GM21390 (cell line): ENCODE data around the gene MIA2.
"Not testable (repeated sequence)": the region's sequence is repeated elsewhere in the genome, so short reads cannot be mapped to it uniquely, and the experiment has no call there.

ENCODE experiments used
- ATAC-seq: cut with Tn5 transposase; IDR thresholded peaks from one replicate; pipeline ENCODE4 v1.9.1; 2021; ENCODE audit not compliant: unreplicated experiment

MIA2 gene

GRCh38 chr14:39233680-39234326 is at the start of gene MIA2:
Gene MIA2 (plus strand): TSS chr14:39233915. CDS start chr14:39234115, 200 bp downstream.
- no peak for ATAC-seq

GRCh38 chr14:39184628-39185255 is 49.0 kb upstream of the MIA2 start:
- no peak for ATAC-seq

DNA sequence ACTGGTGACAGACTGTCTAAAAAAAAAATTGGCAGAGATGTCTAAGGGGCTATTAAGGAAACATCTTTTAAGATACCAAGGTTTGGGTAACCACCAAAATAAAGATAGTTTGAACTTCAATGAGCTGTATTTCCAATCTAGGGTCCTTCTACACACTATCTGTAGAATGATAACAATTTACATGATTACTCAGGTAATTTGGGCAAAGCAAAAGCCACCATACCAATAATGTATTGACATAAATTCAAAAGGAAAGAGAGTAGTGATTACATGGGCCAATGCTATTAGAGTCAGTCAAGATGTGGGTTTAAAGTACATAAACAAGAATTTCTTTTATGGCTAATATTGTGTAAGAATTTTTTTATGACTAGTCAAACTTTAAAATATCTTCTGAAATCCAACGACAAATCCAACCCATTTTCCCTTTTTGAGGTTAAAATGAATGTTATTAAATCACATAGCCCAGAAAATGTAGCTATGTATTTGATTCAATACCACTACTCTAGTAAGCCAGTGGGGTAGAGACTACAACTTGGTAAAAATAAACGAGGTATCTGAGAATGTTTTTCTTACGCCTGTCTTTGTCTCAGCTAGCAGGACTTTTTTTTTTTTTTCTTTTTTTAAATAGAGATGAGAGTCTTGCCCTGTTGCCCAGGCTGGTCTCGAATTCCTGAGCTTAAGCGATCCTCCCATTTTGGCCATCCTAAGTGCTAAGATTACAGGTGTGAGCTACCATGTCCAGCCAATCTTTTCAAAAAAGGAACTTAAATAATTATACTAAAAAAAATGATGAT is 48.3 kb upstream of the MIA2 start:
- no peak for ATAC-seq

GRCh38 chr14:39186941-39187525 is 46.7 kb upstream of the MIA2 start:
- no peak for ATAC-seq

DNA sequence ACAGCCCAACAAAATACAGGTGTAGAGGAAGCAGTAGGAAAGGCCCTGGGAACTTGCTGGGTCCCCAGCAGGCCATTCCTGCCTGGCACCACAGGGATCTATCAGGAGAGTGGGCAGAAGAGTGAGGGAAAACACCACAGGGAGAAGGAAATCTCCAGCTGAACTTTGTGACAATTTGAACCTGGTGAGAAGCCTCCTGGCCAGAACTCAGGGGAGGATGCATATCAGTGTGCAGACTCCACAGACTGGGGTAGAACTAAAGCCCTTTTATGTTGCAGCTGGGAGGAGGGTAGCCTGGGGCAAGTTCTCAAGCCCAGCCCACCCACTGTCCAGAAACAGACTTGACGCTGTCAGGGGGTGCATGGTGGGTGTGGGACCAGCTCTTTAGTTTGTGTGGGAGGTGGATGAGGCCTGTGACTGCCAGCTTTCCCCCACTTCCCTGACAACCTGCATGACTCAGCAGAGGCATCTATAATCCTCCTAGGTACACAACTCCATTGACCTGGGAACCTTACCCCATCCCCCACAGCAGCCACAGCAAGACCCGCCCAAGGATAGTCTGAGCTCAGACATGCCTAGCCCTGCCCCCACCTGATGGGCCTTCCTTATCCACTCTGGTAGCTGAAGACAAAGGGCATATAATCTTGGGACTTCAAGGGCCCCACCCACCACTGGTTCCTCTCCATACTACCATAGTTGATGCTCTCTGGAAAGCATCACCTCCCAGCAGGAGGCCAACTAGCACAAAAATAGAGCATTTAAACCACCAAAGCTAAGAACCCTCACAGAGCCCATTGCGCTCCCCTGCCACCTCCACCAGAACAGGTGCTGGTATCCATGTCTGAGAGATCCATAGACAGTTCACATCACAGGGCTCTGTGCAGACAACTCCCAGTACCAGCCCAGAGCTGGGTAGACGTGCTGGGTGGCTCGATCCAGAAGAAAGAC is 29.8 kb upstream of the MIA2 start:
- no peak for ATAC-seq

DNA sequence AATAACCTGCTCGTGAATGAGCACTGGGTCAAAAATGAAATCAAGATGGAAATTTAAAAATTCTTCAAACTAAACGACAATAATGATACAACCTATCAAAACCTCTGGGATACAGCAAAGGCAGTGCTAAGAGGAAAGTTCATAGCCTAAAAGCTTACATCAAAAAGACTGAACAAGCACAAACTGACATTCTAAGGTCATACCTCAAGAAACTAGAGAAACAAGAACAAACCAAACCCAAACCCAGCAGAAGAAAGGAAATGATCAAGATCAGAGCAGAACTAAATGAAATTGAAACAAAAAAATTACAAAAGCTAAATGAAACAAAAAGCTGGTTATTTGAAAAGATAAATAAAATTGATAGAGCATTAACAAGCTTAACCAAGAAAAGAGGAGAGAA is 26.3 kb upstream of the MIA2 start:
- not testable (repeated sequence) for ATAC-seq

DNA sequence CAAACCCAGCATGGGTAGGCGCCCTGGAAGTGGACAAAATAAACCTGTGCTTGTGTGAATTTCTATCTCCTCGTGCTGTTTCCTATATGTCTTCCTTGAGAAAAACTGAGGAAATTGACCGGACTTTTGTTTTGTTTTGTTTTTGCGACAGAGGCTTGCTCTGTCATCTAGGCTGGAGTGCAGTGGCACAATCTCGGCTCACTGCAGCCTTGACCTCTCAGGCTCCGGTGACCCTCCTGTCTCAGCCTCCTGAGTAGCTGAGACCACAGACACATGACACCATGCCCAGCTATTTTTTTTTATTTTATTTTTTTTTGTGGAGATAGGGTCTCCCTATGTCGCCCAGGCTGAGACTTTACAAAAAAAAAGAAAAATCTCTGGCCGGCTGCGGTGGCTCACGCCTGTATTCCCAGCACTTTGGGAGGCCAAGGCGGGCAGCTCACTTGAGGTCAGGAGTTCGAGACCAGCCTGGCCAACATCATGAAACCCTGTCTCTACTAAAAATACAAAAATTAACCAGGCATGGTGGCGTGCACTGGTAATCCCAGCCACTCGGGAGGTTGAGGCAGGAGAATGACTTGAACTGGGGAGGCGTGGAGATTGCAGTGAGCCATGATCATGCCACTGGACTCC is 22.5 kb upstream of the MIA2 start:
- no peak for ATAC-seq

DNA sequence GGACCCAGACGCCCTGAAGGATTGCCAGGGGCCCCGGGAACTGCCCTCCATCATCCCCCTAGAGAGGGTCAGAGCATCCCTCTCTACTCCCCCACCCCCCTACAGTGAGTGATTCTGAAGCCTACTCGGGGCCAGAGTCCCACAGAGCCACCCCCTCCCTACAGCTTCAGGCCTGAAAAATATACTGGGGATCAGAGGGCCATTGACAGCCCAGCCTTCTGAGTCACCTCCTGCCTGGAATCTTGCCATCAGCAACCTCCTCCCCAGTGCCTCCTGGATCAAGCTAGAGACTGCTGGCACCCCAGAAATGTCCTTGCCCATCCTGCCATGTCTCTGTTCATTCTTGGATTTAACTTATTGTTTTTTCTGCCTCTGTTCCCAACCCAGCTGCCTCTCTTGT is 21.7 kb upstream of the MIA2 start:
- ATAC-seq: no peak

- ATAC-seq: no peak
Observed at GRCh38 chr14:39212693-39213092, 21.0 kb upstream of the MIA2 start.

DNA sequence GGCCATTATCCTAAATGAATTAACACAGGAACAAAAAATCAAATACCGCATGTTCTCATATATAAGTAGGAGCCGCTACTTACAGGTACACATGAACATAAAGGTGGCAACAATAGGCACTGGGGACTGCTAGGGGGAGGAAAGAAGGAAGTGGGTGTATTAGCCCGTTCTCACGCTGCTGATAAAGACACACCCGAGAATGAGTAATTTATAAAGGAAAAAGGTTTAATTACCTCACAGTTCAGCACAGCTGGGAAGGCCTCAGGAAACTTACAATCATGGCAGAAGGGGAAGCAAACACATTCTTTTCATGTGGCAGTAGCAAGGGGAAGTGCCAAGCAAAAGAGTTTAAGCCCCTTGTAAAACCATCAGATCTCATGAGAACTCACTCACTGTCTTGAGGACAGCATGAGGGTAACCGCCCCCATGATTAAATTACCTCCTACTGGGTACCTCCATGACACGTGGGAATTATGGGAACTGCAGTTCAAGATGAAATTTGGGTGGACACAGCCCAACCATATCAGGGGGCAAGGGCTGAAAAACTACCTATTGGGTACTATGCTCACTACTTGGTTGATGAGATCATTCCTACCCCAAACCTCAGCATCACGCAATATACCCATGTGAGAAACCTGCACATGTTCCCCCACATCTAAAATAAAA is 16.4 kb upstream of the MIA2 start:
- no peak for ATAC-seq

DNA sequence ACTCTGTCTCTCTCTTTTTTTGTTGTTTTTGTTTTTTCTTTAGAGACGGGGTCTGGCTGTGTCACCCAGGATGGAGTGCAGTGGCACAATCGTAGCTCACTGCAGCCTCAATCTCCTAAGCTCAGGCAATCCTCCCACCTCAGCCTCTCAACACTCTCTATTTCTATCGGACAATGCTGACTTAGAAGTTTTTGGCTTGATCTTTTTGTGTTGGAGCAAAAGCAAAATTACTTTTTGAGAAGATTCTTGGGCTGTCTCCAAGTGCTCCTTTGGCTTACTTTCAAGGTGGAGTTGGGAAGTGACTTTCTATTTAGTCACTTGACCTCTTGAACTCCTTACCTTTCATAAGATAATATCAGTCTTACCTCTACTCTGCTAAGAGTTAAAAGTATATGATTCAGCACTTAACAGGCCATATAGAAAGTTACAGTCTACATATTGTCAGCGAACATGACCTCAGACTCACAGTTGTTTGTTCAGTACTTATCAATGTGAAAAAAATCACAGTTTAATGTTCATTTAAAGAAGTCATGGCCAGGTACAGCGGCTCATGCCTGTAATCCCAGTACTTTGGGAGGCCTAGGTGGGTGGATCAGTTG is 15.4 kb upstream of the MIA2 start:
- no peak for ATAC-seq

- ATAC-seq: no peak
Observed at GRCh38 chr14:39219075-39219499, 14.6 kb upstream of the MIA2 start.

GRCh38 chr14:39220473-39220872 is 13.2 kb upstream of the MIA2 start:
- not testable (repeated sequence) for ATAC-seq

GRCh38 chr14:39228044-39228443 is 5.7 kb upstream of the MIA2 start:
- no peak for ATAC-seq

GRCh38 chr14:39228509-39229221 is 5.0 kb upstream of the MIA2 start:
- no peak for ATAC-seq

DNA sequence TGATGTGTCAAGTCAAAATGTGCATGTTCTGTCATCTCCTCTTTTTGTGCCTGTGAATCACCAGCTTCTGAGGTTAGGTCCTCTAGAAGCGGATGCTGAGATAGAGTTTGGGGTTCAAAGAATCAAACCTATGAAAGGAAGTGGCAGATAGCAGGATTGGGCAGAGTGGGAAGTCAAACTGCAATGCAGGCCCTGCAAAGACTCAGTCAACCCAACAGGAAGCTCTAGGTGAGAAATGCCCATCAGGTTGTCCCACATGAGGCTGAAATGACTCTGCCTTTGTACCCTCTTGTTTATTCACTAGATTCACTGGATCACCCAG is 4.5 kb upstream of the MIA2 start:
- ATAC-seq: no peak

GRCh38 chr14:39229601-39230110 is 4.1 kb upstream of the MIA2 start:
- no peak for ATAC-seq

- no peak for ATAC-seq
Observed at GRCh38 chr14:39230416-39231035, 3.2 kb upstream of the MIA2 start.
